GM12875 (cell line): ENCODE data around the gene SVBP.

Experiments used
- H3K4me3 ChIP-seq: one replicate; pipeline ENCODE4 v1.5.1; 2011; ENCODE audit warnings: low read depth, low read length, control low read depth
- CTCF ChIP-seq: IDR thresholded peaks from 2 replicates; pipeline ENCODE4 v1.5.1; 2011; ENCODE audit warnings: low read depth, mild to moderate bottlenecking, control low read depth, inconsistent platforms, low read length, moderate library complexity, borderline replicate concordance; ENCODE audit not compliant: insufficient read depth

The SVBP gene

GRCh38 chr1:42797979-42798378, 19.2 kb downstream of the SVBP start:
- no peak overlapping the region for H3K4me3 ChIP-seq
- no peak for TF ChIP-seq CTCF

GRCh38 chr1:42797414-42797813, 19.8 kb downstream of the SVBP start:
- TF ChIP-seq CTCF: no peak
- H3K4me3 ChIP-seq: no peak overlapping the region

- H3K4me3 ChIP-seq: no peak overlapping the region
- TF ChIP-seq CTCF: no peak
Measured at GRCh38 chr1:42793824-42794223, 23.4 kb downstream of the SVBP start.

- TF ChIP-seq CTCF: no peak
Measured at GRCh38 chr1:42788021-42788420, 29.2 kb downstream of the SVBP start.

GRCh38 chr1:42786097-42786496, 31.1 kb downstream of the SVBP start:
- no peak for TF ChIP-seq CTCF
- no peak overlapping the region for H3K4me3 ChIP-seq

More at GRCh38 chr1:42788021-42788420, 29.2 kb downstream of the SVBP start:
- H3K4me3 ChIP-seq: no peak overlapping the region

GRCh38 chr1:42784946-42785693, 32.1 kb downstream of the SVBP start, which contains the start of gene TMEM269:
TMEM269 (plus strand) TSS chr1:42784991; CDS start chr1:42789894, 4,903 bp downstream.
- H3K4me3 ChIP-seq: no peak within 1 kb of the TSS
- no peak for TF ChIP-seq CTCF

GRCh38 chr1:42784547-42784945, 32.7 kb downstream of the SVBP start:
- TF ChIP-seq CTCF: no peak
- H3K4me3 ChIP-seq: no peak overlapping the region
